Suppressor macrophage treated with lipopolysaccharide for 4 hours (primary cell): ENCODE results near the gene TM9SF1.

ENCODE experiments used
- DNase-seq: peaks from one replicate; pipeline ENCODE4 v3.0.0-alpha.2; 2020

TM9SF1 gene

GRCh38 chr14:24194873-24195185 is 412 bp downstream of the TM9SF1 start:
- no peak for DNase-seq

GRCh38 chr14:24194186-24194872 is 912 bp downstream of the TM9SF1 start:
- DNase-seq, result peak; percentile 11

- no peak for DNase-seq
These were observed 2.3 kb downstream of the TM9SF1 start for GRCh38 chr14:24192933-24193332.

GRCh38 chr14:24190416-24190815 is 4.8 kb downstream of the TM9SF1 start:
- DNase-seq, result no peak

- DNase-seq, result no peak
These were observed 5.8 kb downstream of the TM9SF1 start for GRCh38 chr14:24189460-24189859.

- DNase-seq, result no peak
These were observed 6.2 kb downstream of the TM9SF1 start for GRCh38 chr14:24189059-24189375.

- peak; percentile 98 for DNase-seq
These were observed 6.8 kb downstream of the TM9SF1 start, which contains the start of gene IPO4 for GRCh38 chr14:24188251-24189058. Gene IPO4 (minus strand): TSS chr14:24188816. CDS start chr14:24188787, 29 bp downstream.

GRCh38 chr14:24187539-24187915 is 7.7 kb downstream of the TM9SF1 start:
- DNase-seq, result no peak

GRCh38 chr14:24186831-24187538 is 8.3 kb downstream of the TM9SF1 start:
- no peak for DNase-seq

- no peak for DNase-seq
These were observed 9.5 kb downstream of the TM9SF1 start for GRCh38 chr14:24185741-24186140.

GRCh38 chr14:24185026-24185425 is 10.2 kb downstream of the TM9SF1 start:
- no peak for DNase-seq

GRCh38 chr14:24184104-24184970 is 10.9 kb downstream of the TM9SF1 start:
- no peak for DNase-seq

- no peak for DNase-seq
These were observed 12.2 kb downstream of the TM9SF1 start for GRCh38 chr14:24183014-24183481.

- no peak for DNase-seq
These were observed 12.9 kb downstream of the TM9SF1 start for GRCh38 chr14:24182110-24182882.

GRCh38 chr14:24181371-24182077 is 13.7 kb downstream of the TM9SF1 start:
- DNase-seq, result no peak

- no peak for DNase-seq
These were observed 15.1 kb downstream of the TM9SF1 start for GRCh38 chr14:24179961-24180796.

- DNase-seq, result no peak
These were observed 15.8 kb downstream of the TM9SF1 start for GRCh38 chr14:24179294-24179960.

GRCh38 chr14:24178399-24179178 is 16.7 kb downstream of the TM9SF1 start:
- DNase-seq, result no peak

- DNase-seq, result no peak
These were observed 17.4 kb downstream of the TM9SF1 start for GRCh38 chr14:24177891-24178290.
